Body of pancreas (tissue), 4 donors: ENCODE data around the gene EXOC3.

Experiments
- CTCF ChIP-seq, 7 experiments: fragments of 450-650 bp in 4 of 7; fragments of 200-600 bp in 3 of 7; sonication (generic) in 3 of 7; IDR thresholded peaks; one replicate each; pipeline ENCODE4 v1.5.1; 2016 to 2019; ENCODE audit warnings: antibody characterized with exemption in 7 of 7
- POLR2A ChIP-seq, 3 donors: fragments of 450-650 bp; IDR thresholded peaks; one replicate each; pipeline ENCODE4 v1.6.1; 2016; ENCODE audit warnings: antibody characterized with exemption in 3 of 3, mild to moderate bottlenecking in 2 of 3

GRCh38 chr5:463301-463700 lies 20.3 kb downstream of the EXOC3 start:
- TF ChIP-seq CTCF (IDR thresholded peaks at IDR 0.05) = no peak
- no peak for TF ChIP-seq POLR2A (IDR thresholded peaks at IDR 0.05)
